Astrocyte (in vitro differentiated cells and primary cell): ENCODE measurements around the gene SYNDIG1L.

Source experiments
- EZH2 ChIP-seq: IDR thresholded peaks from 2 replicates; pipeline ENCODE4 v1.6.1; 2012; ENCODE audit warnings: mild to moderate bottlenecking, low read length, inconsistent platforms; ENCODE audit not compliant: insufficient read depth
- TF ChIP-seq, protein P1 (sequence below): IDR thresholded peaks from 2 replicates; pipeline ENCODE4 v1.5.1; 2011; ENCODE audit warnings: low read depth, mild to moderate bottlenecking, inconsistent platforms, low read length, moderate library complexity; ENCODE audit not compliant: insufficient read depth

DNA sequence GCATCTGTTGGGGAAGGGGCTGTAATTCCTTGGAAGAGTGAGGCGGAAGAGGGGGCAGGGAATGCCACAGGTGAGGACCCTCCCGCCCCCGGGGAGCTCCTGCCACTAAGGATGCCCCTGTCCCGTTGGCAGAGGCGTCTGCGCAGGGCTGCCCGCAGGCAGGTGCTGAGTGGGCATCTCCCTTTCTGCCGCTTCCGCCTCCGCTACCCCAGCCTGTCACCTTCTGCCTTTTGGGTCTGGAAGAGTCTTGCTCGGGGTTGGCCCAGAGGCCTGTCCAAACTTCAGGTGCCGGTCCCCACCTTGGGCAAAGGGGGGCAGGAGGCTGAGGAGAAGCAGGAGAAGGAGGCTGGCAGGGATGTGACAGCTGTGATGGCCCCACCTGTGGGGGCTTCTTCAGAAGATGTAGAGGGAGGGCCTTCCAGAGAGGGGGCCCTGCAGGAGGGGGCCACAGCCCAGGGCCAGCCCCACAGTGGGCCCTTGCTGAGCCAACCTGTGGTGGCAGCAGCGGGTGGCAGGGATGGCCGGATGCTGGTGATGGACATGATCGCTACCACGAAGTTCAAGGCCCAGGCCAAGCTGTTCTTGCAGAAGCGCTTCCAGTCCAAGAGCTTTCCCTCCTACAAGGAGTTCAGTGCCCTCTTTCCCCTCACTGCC, 67.7 kb downstream of the SYNDIG1L start:
- TF ChIP-seq, protein P1, sequence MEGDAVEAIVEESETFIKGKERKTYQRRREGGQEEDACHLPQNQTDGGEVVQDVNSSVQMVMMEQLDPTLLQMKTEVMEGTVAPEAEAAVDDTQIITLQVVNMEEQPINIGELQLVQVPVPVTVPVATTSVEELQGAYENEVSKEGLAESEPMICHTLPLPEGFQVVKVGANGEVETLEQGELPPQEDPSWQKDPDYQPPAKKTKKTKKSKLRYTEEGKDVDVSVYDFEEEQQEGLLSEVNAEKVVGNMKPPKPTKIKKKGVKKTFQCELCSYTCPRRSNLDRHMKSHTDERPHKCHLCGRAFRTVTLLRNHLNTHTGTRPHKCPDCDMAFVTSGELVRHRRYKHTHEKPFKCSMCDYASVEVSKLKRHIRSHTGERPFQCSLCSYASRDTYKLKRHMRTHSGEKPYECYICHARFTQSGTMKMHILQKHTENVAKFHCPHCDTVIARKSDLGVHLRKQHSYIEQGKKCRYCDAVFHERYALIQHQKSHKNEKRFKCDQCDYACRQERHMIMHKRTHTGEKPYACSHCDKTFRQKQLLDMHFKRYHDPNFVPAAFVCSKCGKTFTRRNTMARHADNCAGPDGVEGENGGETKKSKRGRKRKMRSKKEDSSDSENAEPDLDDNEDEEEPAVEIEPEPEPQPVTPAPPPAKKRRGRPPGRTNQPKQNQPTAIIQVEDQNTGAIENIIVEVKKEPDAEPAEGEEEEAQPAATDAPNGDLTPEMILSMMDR: no peak
- no peak for TF ChIP-seq EZH2
